Measurements from ENCODE around the gene PLEKHG4B.
"Not testable (repeated sequence)": the region's sequence is repeated elsewhere in the genome, so short reads cannot be mapped to it uniquely, and the experiment has no call there.

PLEKHG4B gene

DNA sequence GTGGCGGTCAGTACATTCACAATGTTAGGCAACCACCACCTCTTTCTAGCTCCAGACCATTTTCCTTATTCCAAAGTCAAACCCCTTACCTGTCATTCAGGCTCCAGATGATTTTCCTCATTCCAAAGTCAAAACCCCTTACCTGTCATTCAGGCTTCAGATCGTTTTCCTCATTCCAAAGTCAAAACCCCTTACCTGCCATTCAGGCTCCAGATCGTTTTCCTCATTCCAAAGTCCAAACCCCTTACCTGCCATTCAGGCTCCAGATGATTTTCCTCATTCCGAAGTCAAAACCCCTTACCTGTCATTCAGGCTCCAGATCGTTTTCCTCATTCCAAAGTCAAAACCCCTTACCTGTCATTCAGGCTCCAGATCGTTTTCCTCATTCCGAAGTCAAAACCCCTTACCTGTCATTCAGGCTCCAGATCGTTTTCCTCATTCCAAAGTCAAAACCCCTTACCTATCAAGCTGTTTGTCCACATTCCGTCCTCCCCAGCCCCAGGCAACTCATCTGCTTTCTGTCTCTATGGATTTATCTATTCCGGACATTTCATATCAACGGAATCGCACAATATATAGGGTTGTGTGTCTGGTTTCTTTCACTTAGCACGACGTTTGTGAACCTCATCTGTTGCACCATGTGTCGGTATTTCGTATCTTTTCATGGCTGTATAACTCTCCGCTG lies 5.2 kb downstream of the PLEKHG4B start:
- DNase-seq: no peak

DNA sequence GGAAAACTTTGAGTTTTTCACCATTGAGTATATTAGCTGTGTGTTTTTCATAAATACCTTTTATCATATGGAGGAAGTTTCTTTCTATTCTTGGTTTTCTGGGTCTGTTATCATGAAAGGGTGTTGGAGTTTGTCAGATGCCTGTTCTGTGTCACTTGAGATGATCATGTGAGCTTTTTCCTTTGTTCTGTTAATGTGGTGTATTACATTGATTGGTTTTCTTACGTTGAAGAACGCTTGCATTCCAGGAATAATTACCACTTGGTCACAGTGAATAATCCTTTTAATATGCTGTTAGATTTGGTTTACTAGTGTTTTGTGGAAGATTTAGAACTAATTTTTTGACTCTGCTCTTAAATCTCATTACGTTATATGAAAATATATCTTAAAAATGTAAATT lies 7.8 kb downstream of the PLEKHG4B start:
- no peak for DNase-seq

DNA sequence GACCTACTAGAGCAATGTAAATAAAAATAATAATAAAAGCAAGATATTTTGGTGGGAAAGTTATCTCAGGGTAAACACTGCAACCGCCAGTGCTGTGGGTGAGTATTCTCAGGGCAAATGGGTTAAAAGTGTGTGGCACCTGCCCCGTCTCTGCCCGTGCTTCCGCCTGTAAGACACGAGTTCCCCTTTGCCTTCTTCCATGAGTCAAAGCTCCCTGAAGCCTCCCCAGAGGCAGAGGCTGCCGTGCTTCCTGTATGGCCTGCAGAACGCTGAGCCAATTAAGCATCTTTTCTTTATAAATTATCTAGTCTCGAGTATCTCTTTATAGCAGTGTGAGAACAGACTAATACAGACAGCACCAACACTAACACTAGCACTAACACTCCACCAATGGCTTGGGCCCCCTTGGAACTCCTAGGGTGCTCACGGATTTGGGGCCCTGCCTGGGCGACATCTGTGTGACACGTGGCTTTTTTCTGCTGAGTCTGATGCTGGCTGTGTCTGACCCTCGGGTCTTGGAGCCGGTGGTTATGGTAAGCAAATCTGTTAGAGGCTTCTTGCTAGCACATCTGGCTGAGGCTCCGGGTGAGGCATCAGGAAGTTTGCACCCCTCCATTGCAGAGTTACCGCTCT lies 10.6 kb downstream of the PLEKHG4B start:
- no peak for DNase-seq

DNA sequence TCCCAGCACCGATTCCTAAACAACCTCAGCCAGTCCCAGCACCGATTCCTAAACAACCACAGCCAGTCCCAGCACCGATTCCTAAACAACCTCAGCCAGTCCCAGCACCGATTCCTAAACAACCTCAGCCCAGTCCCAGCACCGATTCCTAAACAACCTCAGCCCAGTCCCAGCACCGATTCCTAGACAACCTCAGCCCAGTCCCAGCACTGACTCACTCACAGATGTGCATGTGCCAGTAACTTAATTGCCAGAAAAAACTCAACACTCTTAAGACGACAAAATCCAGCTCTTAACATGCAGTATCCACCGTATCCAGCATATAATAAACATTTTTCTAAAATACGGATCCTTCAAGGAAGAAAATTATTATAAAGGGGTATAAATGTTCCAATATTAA lies 12.1 kb downstream of the PLEKHG4B start:
- DNase-seq: not testable (repeated sequence)

DNA sequence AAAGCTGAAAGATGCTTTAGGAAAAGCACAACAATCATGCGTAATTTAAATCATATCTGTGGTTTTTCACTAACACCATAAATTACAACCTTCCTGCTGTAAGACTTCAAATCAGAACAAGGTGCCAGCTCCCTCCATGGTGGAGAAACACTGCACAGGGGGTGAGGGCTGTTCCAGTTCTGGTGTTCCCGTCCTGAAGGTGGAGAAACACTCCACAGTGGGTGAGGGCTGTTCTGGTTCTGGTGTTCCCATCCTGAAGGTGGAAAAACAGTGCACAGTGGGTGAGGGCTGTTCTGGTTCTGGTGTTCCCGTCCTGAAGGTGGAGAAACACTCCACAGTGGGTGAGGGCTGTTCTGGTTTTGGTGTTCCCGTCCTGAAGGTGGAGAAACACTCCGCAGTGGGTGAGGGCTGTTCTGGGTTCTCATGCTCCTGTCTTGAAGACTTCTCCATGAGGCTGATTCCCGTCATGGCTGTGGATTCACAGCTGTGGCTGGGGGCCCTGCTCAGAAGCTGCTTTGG lies 12.9 kb downstream of the PLEKHG4B start:
- DNase-seq: no peak

DNA sequence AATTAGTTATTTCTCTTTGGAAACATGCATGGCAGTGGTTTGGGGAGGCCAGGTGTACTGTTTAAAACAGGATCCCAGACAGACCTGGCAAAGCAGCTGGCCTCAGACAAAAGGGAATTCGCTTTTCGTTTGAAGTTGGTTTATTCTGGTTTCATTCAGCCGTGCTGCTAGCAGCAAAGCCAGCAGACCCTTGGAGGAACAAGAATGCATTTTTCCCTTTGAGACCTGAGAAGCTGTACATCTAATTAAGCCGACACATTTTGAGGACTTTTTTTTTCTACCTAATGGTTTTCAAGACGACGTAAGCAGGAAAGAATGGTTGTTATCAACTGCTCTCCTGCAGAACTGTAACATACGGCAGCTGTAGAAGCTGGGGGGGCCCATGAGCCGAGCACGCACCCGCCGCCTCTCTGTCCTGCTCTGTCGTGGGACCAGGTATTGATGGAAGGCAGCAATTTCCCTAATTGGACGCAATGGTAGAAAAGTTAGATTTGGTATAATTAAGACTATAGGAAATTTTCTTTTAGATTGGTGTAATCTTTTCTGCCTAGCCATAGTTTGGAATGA lies 13.6 kb downstream of the PLEKHG4B start:
- no peak for DNase-seq

DNA sequence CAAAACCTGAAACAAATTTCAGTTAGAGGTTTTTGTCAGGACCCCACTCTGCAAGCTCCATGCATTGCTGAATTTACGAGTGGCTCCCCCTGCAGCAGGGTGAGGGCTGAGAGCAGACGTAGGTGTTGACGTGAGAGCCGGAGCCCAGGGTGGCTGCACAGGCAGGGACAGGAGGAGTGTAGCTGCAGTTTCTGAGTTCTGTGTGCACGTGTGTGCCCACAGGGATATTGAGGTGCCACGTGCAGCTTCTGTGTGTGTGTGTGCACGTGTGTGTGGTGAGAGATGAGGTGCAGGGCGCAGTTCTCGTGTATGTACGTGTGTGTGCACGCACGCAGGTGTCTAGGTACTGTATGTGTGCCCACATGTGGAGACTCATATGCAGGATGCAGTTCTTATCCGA lies 14.6 kb downstream of the PLEKHG4B start:
- DNase-seq: no peak

DNA sequence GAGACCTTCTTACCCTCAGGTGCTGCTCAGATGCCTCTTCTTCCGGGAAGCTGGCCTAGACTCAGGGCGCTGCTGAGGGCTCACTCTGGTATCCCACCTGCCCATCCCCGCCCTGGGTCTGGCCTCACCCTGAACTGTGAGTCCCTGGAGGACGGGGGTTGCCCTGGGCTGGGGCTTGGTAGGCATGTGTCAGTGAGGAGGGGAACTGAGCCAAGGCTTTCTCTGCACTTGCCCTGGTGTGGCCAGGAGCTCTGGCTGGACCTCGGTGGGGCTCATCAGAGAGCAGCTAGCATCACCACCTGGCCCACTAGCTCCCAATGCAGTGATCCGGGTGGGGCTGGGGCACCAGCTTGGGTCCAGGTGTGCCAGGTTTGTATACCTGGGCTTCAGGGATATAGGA lies 15.6 kb downstream of the PLEKHG4B start:
- no peak for DNase-seq

DNA sequence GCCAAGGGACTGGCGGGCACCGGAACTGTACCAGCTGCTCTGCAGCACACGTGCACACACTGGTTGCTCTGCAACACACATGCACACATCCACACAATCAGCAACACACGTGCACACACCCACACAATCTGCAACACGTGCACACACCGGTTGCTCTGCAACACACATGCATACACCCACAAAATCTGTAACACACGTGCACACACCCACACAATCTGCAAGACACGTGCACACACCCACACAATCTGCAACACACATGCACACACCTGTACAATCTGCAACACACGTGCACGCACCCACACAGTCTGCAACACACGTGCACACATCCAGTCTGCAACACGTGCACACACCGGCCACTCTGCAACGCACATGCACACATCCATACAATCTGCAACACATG lies 17.9 kb downstream of the PLEKHG4B start:
- DNase-seq: no peak

DNA sequence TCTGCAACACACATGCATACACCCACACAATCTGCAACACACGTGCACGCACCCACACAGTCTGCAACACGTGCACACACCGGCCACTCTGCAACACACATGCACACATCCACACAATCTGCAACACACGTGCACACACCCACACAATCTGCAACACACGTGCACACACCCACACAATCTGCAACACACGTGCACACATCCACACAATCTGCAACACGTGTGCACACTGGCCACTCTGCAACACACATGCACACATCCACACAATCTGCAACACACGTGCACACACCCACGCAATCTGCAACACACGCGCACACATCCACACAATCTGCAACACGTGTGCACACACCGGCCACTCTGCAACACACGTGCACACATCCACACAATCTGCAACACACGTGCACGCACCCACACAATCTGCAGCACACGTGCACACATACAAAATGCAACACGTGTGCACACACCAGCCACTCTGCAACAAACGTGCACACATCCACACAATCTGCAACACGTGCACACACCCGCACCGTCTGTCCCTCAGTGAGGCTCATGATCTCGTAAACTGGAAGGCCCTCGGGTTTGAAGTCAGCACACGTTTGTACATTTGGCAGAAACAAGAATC lies 18.4 kb downstream of the PLEKHG4B start:
- no peak for DNase-seq

DNA sequence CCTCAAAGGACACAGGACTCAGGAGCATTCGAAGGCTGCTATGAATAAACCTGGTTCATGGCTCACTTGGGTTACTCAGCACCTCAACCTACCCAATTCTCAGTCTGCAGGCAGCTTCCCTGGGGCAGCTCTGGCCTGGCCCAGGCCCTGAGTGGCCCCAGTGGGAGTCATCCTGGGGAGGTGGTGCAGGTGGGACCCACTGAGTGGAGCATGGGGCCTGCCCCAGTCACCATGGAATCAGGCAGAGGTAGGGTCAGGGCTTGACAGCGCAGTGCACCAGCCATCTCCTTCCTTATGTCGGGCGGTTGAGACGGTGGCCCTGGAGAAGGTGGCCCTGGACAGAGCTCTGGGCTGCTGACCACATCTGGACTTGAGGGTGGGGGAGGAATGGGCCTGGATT lies 19.2 kb downstream of the PLEKHG4B start:
- DNase-seq: no peak

DNA sequence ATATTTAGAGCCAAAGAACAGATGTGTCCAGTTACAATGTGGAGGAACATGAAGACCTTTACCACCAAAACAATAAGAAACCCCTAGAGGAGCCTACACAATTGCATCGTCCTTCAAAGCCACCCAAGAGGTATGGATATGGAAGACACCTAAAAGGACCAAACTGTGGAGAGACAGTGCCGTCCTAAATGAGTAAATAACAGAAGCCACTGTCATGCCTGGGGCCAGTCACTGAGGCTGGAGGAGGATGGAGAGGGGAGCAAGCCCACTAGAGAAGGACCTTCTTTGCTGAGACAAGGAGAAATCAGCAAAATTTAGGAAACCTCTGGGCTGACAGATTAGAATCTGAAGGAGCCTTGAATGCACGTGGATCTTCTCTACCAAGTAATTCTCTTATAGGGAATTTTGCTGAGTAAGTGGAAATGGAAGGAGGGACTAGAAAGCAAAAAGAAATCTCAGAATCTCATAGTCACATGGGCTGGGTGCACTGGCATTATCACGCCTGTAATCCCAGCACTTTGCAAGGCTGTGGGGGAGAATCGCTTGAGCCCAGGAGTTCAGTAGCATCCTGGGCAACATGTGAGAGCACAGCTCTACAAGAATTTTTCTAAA lies 27.6 kb downstream of the PLEKHG4B start:
- no peak for DNase-seq

DNA sequence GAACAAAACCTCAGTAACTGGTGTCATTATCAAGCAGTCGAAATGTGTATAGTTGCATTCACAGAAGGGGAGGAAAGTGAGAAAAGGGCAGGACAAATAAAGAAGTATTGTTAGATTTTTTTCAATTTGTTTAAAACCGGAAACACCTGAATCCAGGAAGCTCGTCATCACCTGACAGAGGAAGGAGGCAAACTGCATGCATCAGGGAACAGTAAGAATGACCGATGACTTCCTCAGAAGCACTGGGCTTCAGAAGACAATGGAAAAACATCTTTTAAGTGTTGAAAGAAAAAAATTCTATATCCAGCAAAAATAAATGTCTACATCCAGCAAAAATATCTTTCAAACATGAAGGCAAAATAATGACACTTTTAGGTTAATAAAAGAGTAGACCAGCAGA lies 29.5 kb downstream of the PLEKHG4B start:
- no peak for DNase-seq

DNA sequence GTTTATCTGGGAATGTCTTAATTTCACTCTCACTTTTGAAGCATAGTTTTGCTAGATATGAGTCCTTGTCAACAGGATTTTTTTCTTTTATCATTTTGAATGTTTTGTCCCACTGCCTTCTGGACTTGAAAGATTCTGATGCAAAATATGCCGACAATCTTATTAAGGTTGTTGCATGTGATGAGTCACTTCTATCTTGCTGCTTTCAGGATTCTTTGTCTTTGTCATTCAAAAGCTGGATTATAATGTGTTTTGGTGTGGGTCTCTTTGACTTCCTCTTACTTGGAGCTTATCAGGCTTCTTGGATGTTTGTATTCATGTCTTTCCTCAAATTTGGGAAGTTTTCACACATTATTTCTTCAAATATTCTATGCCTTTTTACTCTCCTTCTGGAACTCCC lies 33.8 kb downstream of the PLEKHG4B start:
- no peak for DNase-seq

DNA sequence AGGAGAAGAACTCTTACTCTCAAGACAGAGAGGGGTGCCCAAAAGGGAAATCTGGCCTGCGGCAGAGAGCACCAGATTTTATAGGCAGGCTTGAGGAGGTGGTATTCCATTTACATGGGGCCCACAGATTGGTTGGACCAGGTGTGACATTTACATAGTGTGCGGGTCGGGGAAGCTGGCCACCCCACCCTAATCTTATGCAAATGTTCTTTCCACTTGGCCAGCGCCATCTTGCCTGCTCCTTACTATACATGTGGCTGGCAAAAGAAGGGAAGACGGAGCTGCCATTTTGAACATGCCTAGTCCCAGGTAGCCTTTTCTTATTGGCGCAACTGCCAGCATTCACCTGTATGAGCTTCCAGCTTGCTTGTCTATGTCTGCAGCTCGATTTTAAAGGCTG lies 34.8 kb downstream of the PLEKHG4B start:
- DNase-seq: no peak

DNA sequence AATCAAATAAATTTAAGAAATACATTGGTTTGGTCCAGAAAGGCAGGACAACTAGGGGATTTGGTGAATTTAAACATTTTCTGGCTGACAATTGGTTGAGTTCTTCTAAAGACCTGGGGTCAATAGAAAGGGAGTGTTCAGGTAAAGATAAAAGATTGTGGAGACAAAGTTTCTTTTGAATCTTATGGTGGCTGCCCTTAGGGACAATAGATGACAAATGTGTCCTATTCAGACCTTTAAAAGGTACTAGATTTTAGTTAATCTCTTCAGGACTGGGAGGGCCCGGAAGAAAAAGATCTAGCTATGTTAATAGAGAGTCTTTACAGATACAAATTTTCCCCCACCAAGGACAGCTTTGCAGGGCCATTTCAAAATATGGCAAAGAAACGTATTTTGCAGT lies 35.9 kb downstream of the PLEKHG4B start:
- DNase-seq: no peak

DNA sequence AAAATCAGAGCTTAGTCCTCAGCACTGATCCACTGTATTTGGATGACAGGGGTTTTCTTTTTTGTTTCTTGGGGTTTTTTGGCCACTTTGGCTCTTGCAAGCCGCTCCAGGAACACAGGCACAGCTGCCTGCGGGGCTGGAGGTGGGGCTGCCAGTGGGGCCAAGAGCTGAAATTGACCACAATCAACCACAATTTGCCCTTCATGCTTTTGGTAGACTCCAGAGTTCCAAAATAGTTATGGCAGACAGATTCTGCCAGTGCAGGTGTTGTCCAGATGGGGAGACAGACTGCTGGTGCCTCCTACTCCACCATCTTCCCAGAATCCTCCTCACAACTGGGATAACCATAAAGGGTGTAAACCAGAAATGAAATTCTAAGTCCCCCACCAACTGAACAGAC lies 36.5 kb downstream of the PLEKHG4B start:
- DNase-seq: no peak

DNA sequence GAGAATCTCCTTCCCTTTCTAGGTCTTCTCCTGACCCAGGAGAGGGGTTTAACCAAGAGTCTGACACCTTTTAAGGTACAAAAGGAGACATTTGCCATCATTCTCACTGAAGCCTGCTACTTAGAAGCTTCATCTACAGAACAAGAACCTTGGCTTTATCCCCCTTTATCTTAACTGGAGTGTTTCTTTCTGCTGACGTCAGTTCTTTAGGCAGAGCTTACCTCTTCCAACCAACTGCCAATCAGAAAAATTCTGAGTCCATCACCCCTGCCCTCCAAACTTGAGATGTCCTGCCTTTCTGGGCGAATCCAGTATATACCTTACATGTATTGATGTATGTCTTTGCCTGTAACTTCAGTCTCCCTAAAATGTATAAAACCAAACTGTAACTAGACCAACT lies 37.2 kb downstream of the PLEKHG4B start:
- no peak for DNase-seq

DNA sequence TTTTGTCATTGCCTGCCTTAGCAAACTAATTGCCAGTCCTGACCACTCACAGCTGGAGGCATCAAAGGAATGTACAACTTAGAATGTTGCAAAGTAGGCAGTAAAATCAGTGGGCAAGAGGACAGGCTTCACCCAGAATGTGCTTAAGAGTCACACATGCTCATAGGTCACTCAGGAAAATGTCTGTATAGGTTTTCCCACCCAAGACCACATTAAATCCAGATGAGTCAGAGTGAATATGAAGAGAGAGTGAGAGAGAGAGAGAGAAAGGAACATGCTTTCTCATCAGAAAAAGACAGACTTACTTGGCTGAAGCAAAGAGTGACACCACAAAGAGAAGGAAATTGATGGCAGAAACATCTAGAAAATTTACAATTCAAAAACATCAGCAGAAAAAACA lies 37.9 kb downstream of the PLEKHG4B start:
- no peak for DNase-seq

DNA sequence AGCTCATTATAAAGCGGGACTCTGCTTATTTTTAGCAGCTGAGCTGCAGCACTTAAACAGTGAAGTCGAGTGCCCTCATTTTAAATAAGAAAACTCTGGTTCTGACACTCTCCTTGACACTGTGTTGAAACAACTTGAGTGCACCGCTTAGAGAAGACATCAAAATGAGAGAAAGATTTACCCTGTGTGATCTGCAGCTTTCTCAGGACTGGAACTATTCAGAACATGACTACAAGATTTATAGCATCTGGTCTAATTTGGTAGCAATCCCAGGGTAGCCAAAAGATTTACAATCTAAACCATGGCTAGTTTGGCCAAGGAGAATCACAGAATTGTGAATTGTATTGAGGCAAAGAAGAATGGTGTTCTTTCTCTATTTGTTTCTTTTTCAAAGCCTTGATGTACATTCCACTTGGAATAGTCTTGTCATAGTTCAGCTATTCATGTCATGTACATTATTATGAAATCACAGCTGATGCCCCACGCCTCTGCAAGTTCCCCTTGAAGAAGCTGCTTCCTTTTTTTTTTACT lies 38.7 kb downstream of the PLEKHG4B start:
- DNase-seq: no peak

DNA sequence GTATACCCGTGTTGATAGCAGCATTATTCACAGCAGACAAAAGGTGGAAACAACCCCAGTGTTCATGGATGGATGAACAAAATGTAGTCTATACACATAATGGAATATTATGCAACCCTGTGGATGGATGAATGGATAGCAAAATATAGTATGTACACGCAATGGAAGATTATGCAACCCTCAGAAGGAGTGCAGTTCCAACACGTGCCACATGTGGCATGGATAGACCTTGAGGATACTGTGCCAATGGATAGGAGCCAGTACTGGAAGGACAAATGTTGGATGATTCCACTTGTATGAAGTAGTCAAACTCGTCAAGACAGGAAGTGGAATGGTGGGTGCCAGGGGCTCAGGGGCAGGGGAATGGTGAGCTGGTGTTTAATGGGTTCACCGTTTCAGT lies 44.9 kb downstream of the PLEKHG4B start:
- DNase-seq: no peak

DNA sequence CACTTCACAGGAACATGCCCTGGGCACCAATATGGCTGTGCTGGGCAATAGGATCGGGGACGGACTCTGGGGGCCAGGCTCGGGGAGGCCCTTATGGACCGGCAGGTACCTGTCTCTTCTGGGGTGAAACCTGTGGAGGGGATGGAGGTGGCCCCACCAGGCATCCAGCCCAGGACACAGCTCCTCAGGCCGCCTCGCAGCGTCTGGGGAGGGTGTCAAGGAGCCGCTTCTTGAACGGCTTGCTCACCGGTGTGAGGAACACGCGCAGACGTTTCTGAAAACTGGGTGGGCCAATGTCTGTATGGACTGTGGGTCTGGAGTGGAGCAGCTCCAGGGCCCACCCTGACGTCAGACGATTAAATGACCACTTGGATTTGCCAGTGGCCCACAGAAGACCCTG lies 45.8 kb downstream of the PLEKHG4B start:
- DNase-seq: no peak

DNA sequence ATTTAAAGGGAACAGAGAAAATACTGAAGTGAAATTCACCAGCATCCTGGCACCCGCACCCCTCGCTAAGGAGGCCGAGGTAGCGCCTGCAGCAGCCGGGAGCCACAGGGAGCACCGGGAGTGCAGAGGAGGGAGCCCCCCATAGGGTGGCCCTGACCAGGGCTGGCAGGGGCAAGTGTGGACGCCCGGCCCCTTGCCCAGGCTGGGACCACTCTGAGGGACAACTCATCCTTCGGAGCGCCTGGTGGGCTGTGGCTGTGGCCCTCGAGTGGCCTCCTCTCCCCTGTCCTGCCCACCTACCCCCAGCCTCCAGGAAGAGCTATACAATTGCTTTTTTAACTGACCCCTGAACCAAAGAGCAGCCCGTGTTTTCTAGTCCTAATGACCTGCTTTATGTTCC lies 47.0 kb downstream of the PLEKHG4B start:
- no peak for DNase-seq

Data from T-helper 9 cell (primary cell).